ENCODE data around the gene OXLD1. TPM values are rescaled to one million over a fixed set of nuclear protein-coding genes. Genes with fewer than 3 reads are reported as not detected.

The OXLD1 gene
- total RNA-seq, 1 donor from 2014 or later: 29.7 TPM

Small RNAs within 50 kb of the gene (microRNA-seq; reads per million reads assigned to microRNA genes)
- gene MIR6786 (ENCODE audit: borderline number of aligned reads): not detected

Other genes starting within 250 kb of the OXLD1 start
- 1,821 TPM for gene ACTG1, start 153.8 kb downstream of the OXLD1 start, total RNA-seq
- 3.3 TPM for gene FSCN2, start 138.2 kb downstream of the OXLD1 start, total RNA-seq
- 26.0 TPM for gene FAAP100, start 114.3 kb downstream of the OXLD1 start, total RNA-seq
- gene NPLOC4, start 29.5 kb downstream of the OXLD1 start, total RNA-seq: 69.6 TPM
- gene TSPAN10, start 29.4 kb downstream of the OXLD1 start, total RNA-seq: 1.1 TPM
- gene PDE6G, start 10.1 kb downstream of the OXLD1 start, total RNA-seq: 2.0 TPM
- gene CCDC137, start 132 bp upstream of the OXLD1 start, total RNA-seq: 12.8 TPM
- 19.0 TPM for gene ARL16, start 17.2 kb upstream of the OXLD1 start, total RNA-seq
- 92.0 TPM for gene HGS, start 17.4 kb upstream of the OXLD1 start, total RNA-seq
- gene MRPL12, start 36.8 kb upstream of the OXLD1 start, total RNA-seq: 35.0 TPM
- 7.3 TPM for gene SLC25A10, start 45.7 kb upstream of the OXLD1 start, total RNA-seq
- gene GCGR, start 137.5 kb upstream of the OXLD1 start, total RNA-seq: not detected
- gene MCRIP1, start 166.7 kb upstream of the OXLD1 start, total RNA-seq: 69.2 TPM
- gene PPP1R27, start 168.4 kb upstream of the OXLD1 start, total RNA-seq: not detected
- 432 TPM for gene P4HB, start 193.9 kb upstream of the OXLD1 start, total RNA-seq
- 331 TPM for gene ARHGDIA, start 204.7 kb upstream of the OXLD1 start, total RNA-seq
- gene ALYREF, start 225.0 kb upstream of the OXLD1 start, total RNA-seq: 42.7 TPM
- gene ANAPC11, start 225.1 kb upstream of the OXLD1 start, total RNA-seq: 81.9 TPM
- 0.71 TPM for gene NPB, start 235.6 kb upstream of the OXLD1 start, total RNA-seq
- 39.7 TPM for gene PCYT2, start 244.8 kb upstream of the OXLD1 start, total RNA-seq